ENCODE measurements around the gene TMX4.

DNA sequence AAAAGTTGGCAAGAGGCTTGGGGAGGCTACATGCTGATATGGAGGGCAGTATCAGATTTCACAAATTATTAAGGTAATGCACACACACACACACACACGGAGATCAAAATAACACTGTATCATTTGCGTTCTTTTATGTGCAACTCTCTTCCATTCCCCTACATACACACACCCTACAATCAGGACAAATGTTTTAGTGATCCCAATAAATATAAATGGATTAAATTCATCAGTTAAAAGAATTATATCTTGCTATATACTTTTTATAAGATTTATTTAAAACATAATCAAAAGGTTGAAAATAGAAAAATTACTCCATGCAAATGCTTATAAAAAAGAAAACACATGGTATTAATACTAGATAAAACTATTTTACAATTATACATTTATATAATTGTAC lies 25.9 kb downstream of the TMX4 start:
- TF ChIP-seq POLR2A (IDR thresholded peaks at IDR 0.05; ENCODE audit: low read depth, low read length) (no peak), TAF1 (IDR thresholded peaks at IDR 0.05; ENCODE audit: low read depth, low read length) (no peak), POLR2AphosphoS5 (IDR thresholded peaks at IDR 0.05; ENCODE audit: low read depth, low read length) (no peak), PAX5 (IDR thresholded peaks at IDR 0.05; ENCODE audit: insufficient read depth, low read length, severe bottlenecking) (no peak)
